BJ (cell line): ENCODE results near the gene TSEN2. TPM values are rescaled to one million over a fixed set of nuclear protein-coding genes. Genes with fewer than 3 reads are reported as not detected.
"Not testable (repeated sequence)": the region's sequence is repeated elsewhere in the genome, so short reads cannot be mapped to it uniquely, and the experiment has no call there.

Experiments used
- CTCF ChIA-PET: fragments of 350-600 bp; formaldehyde crosslinking; extraction: SDS; loops from one replicate; lab custom pipeline; 2021; ENCODE audit warnings: antibody characterized with exemption, inconsistent platforms; lab: Yijun Ruan, JAX
- POLR2A ChIA-PET: fragments of 300-600 bp; sonication (Branson Sonifier 250); formaldehyde crosslinking; extraction: SDS; loops from one replicate; lab custom pipeline; 2021; ENCODE audit warnings: antibody characterized with exemption; lab: Charles Lee
- DNase-seq: peaks from one replicate; pipeline ENCODE4 v3.0.0-alpha.2; 2011; ENCODE audit warnings: low read depth
- H3K27me3 ChIP-seq: 2 replicates; pipeline ENCODE4 v1.6.0; 2011; ENCODE audit warnings: low read length; ENCODE audit not compliant: control insufficient read depth, insufficient read depth
- H3K36me3 ChIP-seq: 2 replicates; pipeline ENCODE4 v1.5.1; 2011; ENCODE audit warnings: low read length; ENCODE audit not compliant: control insufficient read depth, insufficient read depth
- H3K4me3 ChIP-seq: 2 replicates; pipeline ENCODE4 v1.5.1; 2011; ENCODE audit warnings: low read depth, mild to moderate bottlenecking, control low read depth, low read length
- CTCF ChIP-seq: IDR thresholded peaks from 2 replicates; pipeline ENCODE4 v1.5.1; 2011; ENCODE audit warnings: low read depth, mild to moderate bottlenecking, control low read depth, inconsistent platforms, low read length, moderate library complexity; ENCODE audit not compliant: insufficient read depth
- polyA plus RNA-seq: library from polyadenylated mRNA; depleted of rRNA; stranded (reverse); fragments of >200 nt; gene quantifications from 2 replicates; pipeline ENCODE4 v1.2.3, GENCODE V29; 2011

Gene TSEN2
- polyA plus RNA-seq, 1 experiment = 8.0 TPM

GRCh38 chr3:12448404-12449202, 35.7 kb upstream of the TSEN2 start:
- TF ChIP-seq CTCF = 0 out of 2 replicates have a peak, but pooled peaks have one; percentile 5
- H3K27me3 ChIP-seq, H3K36me3 ChIP-seq, POLR2A ChIA-PET, DNase-seq, H3K4me3 ChIP-seq: not testable (repeated sequence)
- CTCF ChIA-PET = interaction anchor here (1.2 kb wide), 2 partner anchors 8 to 313 kb away, joined by 3 to 4 read pairs; no protein-coding TSS in a partner anchor

GRCh38 chr3:12449889-12450682, 34.2 kb upstream of the TSEN2 start:
- no peak for TF ChIP-seq CTCF
- DNase-seq = no peak
- Histone ChIP-seq H3K27me3 (no peaks in the 10 kb centered on the region; the same call in 1 of the 2 replicates), H3K36me3 (no peaks in the 10 kb centered on the region), H3K4me3 (no peak overlapping the region)
- ChIA-PET POLR2A (no interaction called here), CTCF (interaction anchor here (1.2 to 1.7 kb wide), 2 partner anchors 10 to 12 kb away, joined by 3 to 4 read pairs; no protein-coding TSS in a partner anchor)

- ChIA-PET CTCF (no interaction called here), POLR2A (no interaction called here)
- no peaks in the 10 kb centered on the region for H3K36me3 ChIP-seq
Observed at GRCh38 chr3:12451481-12451880, 32.8 kb upstream of the TSEN2 start.

GRCh38 chr3:12451960-12452359, 32.3 kb upstream of the TSEN2 start:
- TF ChIP-seq CTCF = no peak
- Histone ChIP-seq H3K4me3 (no peak overlapping the region), H3K36me3 (no peaks in the 10 kb centered on the region), H3K27me3 (no peaks in the 10 kb centered on the region; the same call in 1 of the 2 replicates)
- ChIA-PET CTCF (no interaction called here), POLR2A (no interaction called here)
- no peak for DNase-seq

More at GRCh38 chr3:12451481-12451880, 32.8 kb upstream of the TSEN2 start:
- TF ChIP-seq CTCF = no peak
- no peak for DNase-seq
- no peaks in the 10 kb centered on the region; the same call in 1 of the 2 replicates for H3K27me3 ChIP-seq
- H3K4me3 ChIP-seq = no peak overlapping the region
